GM12801 (cell line): ENCODE results near the gene AATK.

Source experiments
- TF ChIP-seq, protein P1 (sequence below): IDR thresholded peaks from one replicate; pipeline ENCODE4 v1.5.1; 2011; ENCODE audit warnings: control low read depth; ENCODE audit not compliant: insufficient read length; ENCODE audit errors: extremely low read depth

Gene AATK

DNA sequence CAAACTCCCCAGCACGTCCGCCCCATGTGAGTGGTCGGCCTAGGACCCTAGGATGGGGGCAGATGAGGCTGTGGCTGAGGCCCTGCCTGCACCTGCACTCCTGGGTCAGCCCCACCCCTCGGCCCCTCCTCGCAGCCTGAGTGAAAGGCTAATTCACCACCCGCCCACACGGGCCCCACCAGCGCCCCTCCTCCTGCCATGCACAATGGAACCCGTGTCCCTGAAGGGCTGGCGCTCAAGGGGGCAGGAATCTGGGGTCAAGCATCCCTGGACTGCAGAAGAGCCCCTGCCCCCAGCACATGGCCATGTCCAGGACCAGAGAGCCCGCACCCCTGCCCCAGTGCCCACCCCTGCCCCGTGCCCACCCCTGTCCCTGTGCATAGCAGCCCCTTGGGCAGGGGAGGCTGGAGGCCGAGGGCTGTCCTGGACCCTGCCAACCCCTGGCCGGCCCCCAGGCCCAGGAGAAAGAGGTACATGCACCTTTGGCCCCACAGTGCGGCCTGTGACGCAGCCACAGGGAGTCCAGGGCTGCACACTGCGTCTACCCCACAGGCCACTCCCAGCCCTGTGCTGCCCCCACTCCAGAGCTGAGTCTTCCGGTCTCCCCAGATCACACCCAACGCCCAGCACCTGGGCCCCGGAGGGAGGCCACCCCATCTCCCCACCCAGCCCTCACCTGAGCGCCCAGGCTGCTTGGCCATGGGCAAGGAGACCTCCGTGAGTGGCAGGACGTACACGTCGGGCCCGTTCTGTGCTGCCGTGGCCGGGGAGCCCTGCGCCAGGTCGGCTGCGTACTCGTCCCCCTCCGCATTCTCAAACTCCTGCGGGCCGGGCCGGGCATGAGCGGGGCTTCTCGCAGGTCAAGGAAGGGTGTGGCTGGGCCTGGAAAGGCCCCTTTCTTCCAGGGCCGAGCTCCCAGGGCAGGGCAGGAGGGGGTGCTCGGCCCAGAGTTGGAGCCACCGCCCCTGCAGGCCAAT is 35.3 kb downstream of the AATK start:
- TF ChIP-seq, protein P1, sequence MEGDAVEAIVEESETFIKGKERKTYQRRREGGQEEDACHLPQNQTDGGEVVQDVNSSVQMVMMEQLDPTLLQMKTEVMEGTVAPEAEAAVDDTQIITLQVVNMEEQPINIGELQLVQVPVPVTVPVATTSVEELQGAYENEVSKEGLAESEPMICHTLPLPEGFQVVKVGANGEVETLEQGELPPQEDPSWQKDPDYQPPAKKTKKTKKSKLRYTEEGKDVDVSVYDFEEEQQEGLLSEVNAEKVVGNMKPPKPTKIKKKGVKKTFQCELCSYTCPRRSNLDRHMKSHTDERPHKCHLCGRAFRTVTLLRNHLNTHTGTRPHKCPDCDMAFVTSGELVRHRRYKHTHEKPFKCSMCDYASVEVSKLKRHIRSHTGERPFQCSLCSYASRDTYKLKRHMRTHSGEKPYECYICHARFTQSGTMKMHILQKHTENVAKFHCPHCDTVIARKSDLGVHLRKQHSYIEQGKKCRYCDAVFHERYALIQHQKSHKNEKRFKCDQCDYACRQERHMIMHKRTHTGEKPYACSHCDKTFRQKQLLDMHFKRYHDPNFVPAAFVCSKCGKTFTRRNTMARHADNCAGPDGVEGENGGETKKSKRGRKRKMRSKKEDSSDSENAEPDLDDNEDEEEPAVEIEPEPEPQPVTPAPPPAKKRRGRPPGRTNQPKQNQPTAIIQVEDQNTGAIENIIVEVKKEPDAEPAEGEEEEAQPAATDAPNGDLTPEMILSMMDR: no peak

GRCh38 chr17:81129711-81130367 is 36.2 kb downstream of the AATK start:
- TF ChIP-seq, protein P1: no peak

GRCh38 chr17:81129289-81129688 is 36.7 kb downstream of the AATK start:
- TF ChIP-seq, protein P1: no peak

DNA sequence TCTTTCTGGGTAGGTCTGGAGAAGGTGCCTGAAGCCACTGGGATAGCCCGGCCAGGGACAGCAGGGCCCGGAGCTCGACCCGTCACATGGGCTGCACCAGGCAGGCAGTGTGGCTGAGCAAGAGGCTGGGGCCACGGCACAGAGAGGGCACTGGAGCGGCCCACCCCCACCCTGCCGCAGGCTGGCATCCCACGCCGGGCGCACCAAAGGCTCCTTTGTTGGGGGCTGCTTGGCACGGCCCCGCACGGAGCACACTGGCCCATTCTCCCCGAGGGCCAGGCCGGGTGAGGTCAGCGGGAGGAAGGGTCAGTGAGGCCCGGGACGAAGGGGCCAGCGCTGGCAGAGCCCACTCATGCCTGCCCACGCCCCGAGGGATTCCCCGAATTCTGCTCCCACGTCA is 37.2 kb downstream of the AATK start:
- TF ChIP-seq, protein P1: no peak

DNA sequence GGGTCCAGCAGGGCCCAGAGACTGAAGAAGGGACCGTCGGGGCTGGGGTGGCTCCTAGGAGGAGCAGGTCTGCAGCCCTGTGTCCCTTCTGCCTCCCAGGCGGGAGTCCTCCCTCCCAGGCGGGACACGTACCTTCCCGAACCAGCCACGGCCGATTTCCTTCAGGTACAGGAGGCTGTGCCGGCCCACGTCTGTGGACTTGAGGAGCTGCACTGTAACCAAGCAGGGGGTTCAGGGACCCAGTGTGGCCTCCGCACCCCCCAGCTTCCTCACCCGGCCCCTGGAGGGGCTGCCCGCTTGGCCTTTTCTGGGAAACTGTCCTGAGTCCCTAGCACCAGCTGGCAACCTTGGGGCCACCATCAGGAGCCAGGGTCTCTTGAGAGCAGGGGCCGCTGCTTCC is 37.7 kb downstream of the AATK start:
- TF ChIP-seq, protein P1: no peak

DNA sequence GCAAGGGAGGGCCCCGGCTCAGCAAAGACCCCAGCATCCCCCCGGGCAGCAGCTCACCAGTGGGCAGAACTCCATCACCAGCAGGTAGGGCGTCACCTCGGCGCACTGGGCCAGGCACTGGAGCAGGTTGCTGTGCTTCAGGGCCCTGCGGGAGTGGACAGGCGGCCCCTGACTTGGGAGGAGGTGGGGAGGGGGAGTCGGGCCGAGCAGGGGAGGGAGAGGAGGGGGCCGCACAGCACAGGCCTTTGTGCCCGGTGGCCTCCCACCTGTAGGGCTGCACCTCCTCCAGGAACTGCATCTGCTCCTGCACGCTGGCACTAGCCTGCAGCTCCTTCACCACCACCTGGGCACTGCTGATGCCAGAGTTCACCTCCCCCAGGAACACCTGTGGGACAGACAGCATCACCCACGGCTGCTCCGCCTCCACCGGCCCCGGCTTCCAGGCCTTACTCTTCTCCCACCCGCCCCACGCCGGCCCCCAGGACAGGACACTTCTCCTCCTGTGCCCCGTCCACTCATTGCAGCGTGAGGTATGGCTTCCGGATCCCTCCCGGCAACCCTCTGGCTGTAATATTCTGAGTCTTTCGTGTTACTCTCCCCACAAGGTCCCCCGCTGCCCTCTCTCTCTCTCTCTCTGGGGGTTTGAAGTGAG is 38.4 kb downstream of the AATK start:
- TF ChIP-seq, protein P1: no peak

GRCh38 chr17:81127133-81127455 is 38.9 kb downstream of the AATK start:
- TF ChIP-seq, protein P1: no peak
